ENCODE data around the gene SIPA1L2.
"Not testable (repeated sequence)": the region's sequence is repeated elsewhere in the genome, so short reads cannot be mapped to it uniquely, and the experiment has no call there.

Gene SIPA1L2

DNA sequence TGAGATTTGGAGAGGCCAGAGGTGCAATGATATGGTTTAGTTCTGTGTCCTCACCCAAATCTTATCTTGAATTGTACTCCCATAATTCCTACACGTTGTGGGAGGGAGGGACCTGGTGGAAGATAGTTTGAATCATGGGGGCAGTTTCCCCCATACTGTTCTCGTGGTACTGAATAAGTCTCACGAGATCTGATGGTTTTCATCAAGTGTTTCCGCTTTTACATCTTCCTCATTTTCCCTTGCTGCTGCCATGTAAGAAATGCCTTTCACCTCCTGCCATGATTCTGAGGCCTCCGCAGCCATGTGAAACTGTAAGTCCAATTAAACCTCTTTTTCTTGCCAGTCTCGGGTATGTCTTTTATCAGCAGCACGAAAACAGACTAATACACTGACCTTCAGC, 17.1 kb downstream of the SIPA1L2 start:
- not testable (repeated sequence) for DNase-seq

DNA sequence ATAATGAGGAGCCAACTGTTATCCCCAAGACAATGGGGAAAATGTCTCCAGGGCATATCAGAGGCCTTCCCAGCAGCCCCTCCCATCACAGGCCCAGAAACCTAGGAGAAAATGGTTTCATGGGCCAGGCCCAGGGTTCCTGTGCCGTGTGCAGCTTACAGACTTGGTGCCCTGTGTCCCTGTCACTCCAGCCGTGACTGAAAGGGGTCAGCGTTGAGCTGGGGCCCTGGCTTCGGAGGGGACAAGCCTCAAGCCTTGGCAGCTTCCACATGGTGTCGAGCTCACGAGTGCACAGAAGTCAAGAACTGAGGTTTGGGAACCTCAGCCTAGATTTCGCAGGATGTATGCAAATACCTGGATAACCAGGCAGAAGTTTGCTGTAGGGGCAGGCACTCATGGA, 18.1 kb downstream of the SIPA1L2 start:
- DNase-seq = no peak

- not testable (repeated sequence) for DNase-seq
These were observed 18.8 kb downstream of the SIPA1L2 start for GRCh38 chr1:232610902-232611745.

DNA sequence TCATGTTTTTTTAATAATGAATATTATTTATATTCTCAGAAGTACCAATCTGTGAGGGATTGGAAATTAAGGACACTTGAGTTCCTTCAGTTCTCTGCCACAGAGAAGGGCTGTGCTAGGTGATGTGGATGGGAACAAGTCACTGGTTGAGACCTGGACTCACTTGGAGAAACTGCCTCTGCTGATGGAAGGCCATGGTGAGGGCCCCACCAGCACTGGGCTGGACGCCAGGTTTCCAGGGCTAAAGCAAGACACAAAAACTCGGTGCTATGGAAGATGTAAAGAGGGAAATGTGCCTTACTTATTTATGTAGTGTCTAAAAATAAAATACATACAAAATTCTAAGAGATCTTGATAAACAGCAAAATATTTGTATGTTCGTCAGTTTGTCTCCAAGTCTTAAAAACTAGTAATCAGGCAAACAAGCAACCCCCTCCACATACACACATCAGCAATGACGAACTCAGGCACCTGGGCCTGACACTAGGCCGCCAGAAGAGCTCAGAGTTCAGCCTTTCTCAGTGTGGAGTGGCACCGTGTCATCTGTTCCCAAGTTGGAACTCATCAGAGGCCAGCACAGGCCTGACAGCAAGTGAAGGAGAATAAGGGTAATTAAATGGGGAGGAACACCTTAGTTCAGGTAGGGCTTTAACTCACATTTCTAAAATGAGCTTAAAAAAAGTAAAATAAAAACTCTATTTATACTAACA, 19.6 kb downstream of the SIPA1L2 start:
- no peak for DNase-seq

- DNase-seq = no peak
These were observed 21.5 kb downstream of the SIPA1L2 start for GRCh38 chr1:232608427-232608826.

- DNase-seq = no peak
These were observed 27.3 kb downstream of the SIPA1L2 start for GRCh38 chr1:232602622-232603021.

GRCh38 chr1:232600424-232601258, 29.3 kb downstream of the SIPA1L2 start:
- DNase-seq = no peak

- DNase-seq = no peak
These were observed 30.5 kb downstream of the SIPA1L2 start for GRCh38 chr1:232599178-232600041.

- no peak for DNase-seq
These were observed 31.1 kb downstream of the SIPA1L2 start for GRCh38 chr1:232598837-232599177.

DNA sequence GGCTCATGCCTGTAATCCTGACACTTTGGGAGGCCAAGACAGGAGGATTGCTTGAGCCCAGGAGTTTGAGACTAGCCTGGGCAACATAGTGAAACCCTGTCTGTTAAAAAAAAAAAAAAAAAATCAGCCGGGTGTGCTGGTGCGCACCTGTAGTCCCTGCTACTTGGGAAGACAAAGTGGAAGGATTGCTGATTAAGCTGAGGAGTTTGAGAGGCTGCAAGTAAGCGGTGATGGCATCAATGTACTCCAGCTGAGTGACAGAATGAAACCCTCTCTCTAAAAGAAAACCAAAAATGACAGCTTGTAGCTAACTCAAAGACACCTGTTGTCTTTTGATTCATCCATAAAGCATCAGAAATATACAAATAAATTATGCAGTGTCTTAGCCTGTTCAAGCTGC, 31.8 kb downstream of the SIPA1L2 start:
- DNase-seq = no peak

- DNase-seq = no peak
These were observed 32.2 kb downstream of the SIPA1L2 start for GRCh38 chr1:232597721-232598120.

DNA sequence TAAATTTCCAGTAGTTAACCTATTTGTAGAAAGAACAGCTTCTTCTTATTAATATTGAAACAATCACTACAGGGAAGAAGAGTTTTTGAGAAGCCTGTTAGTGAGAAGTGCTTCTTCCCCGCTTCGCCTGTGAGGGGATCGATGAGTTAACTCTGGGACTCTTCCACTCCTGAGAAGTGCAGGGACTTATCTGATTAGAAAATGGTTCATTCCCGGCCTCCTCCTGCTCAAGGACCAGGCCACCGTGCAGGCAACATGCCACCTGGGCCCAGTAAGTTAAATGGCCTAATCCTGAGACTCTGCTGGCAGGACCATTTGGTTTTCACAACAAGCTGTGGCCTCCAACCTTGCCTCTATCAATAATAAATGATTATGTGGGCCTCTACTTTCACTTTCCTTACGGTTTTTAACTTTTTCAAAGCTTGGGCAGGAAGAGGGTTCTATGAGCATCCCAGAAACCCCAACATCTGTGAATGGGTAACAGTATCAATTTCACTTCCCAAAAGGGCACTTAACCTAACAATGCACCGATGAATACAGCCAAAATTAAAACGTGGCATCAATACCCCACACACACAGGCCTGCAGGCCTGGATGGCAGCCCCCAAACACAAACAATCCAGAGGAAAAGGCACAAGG, 33.1 kb downstream of the SIPA1L2 start:
- no peak for DNase-seq

GRCh38 chr1:232594768-232595698, 34.9 kb downstream of the SIPA1L2 start:
- DNase-seq = no peak

GRCh38 chr1:232593717-232594502, 36.0 kb downstream of the SIPA1L2 start:
- no peak for DNase-seq

- no peak for DNase-seq
These were observed 38.6 kb downstream of the SIPA1L2 start for GRCh38 chr1:232591344-232591743.

DNA sequence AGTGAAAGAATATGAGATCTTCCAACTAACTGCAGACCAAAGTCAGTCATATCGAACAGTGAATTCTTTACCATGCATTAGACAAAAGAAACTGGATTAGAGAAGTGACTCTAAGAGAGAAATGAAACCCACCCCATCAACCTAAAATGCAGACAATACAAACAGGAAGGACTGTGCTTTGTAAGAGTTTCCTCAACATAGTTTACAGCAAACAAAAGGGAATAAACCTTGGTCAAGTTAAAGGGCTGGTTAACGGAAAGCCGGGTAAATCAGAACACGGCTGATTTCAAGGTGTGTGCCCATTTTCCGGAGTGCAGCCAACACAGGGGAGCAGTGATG, 39.2 kb downstream of the SIPA1L2 start:
- no peak for DNase-seq

DNA sequence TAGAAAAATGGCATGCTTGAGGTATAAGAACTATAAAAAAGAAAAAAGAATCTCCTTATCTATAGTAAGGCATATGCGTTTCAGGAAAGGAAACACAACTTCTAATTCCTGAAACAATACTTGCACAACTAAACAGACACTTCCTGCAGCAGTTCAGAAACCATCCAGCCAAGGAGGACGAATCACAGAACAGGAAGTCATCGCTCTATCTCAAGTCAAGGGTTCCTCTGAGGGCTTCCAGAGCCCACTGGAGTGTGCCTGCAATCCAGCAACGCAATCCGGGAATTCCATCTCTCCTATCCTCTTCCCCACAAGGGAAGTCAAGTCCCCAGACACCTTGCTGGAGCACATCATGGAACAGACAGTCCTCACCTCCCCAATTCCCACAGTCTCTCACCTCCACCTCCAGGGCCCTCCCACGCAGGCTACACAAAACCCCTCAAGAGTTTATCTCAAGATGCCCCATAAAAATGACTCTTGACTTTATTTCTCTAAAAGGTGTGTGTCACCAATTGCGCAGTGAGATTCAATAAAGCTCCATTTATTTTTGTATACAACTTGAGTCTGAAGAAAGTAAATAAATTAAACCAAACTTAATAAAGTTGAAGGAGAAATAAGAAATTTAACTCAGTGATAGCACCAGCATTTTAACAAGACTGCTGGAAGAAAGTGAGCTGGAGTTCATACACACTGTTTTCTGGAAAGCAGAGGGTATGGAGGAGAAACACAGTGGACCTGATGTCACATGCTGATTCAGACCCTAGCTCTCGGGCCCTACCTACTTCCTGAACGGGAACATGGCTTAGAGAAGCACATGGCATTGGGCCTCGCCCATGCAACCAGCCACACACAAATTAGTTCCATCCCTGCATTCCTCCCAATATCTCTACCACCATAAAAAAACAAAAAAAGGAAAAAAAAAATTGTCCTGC, 39.9 kb downstream of the SIPA1L2 start:
- DNase-seq = no peak

- DNase-seq = no peak
These were observed 40.7 kb downstream of the SIPA1L2 start for GRCh38 chr1:232589111-232589811.

Measured in NCI-H2227 treated with DMSO at 0.1 percent for 48 hours (cell line).